ENCODE measurements around the gene SMOC2.
"Not testable (repeated sequence)": the region's sequence is repeated elsewhere in the genome, so short reads cannot be mapped to it uniquely, and the experiment has no call there.

SMOC2 gene

DNA sequence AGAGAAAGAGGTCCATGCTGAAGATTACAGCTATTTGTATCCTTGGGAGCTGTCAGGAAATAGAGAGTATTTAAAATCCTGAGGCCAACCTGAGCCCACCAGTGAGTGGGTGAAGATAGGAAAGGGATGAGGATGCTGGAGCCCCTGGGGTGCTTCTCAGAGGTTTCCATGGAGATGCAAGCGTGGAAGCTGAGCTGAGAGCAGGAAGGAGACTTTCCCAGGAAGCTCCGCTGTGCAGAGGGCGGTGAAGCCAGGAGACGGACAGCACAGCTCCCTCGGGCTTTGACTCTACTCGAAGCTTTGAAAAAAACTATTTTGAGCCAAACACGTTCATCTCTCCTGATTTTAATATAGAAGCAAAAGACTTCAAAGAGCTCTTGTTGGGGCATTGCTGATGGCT lies 222.1 kb downstream of the SMOC2 start:
- no peak for DNase-seq (ENCODE audit: low read depth)

DNA sequence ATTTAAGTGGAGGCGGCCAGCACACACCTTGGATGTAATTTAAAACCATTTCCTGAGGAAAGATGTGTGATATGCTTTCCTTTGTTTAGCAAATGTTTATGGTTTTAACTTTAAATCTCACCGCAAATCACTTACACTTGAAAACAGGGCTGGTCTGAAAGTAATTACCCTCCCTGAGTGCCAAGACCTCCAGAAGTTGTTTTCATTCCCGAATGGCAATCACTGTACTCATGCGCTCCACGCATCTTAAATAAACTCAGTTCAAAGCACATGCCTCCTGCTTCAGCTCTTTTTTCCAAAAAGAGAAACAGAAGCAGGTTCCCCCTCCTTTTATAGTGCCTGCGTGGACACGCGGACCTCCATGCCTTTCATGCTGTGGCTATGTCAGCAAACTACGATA lies 224.0 kb downstream of the SMOC2 start:
- DNase-seq (ENCODE audit: low read depth) = no peak

DNA sequence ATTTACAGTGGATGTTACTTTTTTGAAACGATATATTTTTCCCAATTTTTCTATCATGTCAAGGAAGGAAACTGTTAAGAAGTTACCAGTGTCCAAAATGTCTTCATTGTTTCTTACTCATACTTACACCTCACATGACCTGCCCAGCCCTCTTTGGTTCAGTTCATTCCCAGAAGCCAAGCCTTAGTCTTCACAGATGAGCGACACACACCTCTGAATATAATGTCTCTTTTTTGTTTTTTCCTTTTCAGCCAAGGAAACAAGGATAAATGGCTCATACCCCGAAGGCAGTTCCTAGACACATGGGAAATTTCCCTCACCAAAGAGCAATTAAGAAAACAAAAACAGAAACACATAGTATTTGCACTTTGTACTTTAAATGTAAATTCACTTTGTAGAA lies 225.2 kb downstream of the SMOC2 start:
- no peak for DNase-seq (ENCODE audit: low read depth)

DNA sequence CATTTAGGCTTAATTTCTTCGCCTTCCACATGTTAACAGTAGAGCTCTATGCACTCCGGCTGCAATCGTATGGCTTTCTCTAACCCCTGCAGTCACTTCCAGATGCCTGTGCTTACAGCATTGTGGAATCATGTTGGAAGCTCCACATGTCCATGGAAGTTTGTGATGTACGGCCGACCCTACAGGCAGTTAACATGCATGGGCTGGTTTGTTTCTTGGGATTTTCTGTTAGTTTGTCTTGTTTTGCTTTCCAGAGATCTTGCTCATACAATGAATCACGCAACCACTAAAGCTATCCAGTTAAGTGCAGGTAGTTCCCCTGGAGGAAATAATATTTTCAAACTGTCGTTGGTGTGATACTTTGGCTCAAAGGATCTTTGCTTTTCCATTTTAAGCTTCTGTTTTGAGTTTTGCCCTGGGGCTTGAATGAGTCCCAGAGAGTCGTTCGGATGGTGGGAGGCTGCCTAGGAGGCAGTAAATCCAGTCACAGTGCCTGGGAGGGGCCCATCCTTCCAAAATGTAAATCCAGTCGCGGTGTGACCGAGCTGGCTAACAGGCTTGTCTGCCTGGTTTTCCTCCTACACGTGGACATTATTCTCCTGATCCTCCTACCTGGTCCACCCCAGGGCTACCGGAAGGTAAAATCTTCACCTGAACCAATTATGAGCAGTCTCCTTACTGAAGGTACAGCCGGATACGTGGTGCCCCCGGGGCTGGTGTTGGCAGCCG lies 225.9 kb downstream of the SMOC2 start:
- no peak for DNase-seq (ENCODE audit: low read depth)

DNA sequence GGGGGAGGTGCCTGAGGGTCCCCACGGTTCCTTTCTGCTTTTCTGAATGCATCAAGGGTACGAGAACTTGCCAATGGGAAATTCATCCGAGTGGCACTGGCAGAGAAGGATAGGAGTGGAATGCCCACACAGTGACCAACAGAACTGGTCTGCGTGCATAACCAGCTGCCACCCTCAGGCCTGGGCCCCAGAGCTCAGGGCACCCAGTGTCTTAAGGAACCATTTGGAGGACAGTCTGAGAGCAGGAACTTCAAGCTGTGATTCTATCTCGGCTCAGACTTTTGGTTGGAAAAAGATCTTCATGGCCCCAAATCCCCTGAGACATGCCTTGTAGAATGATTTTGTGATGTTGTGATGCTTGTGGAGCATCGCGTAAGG lies 226.4 kb downstream of the SMOC2 start:
- DNase-seq (ENCODE audit: low read depth) = no peak

DNA sequence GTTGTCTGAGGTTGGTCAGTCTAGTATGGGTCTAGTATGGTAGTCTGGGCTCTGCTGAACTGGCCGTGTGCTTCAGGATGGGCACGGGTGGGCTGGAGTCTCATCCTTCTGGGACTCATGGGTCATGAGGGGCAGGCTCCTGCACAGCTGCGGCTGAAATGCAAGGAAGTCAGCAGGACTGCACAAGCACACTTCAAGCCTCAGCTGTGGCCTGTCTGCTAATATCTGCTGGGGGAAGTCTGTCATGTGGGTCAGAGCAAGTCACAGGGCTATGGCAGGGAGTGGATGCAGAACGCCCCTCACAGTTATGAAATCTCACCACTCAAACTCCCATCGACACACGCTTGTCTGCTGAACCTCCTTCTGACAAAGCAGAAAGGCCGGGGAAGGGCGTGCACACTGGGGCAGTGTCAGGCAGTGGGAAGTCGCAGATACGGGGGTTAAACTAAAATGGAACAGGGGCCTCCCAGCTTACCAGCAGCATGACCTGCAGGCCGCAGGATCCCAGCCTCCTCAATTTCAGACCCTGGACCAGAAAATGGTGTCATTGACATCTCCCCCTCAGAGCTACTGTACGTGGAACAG lies 229.5 kb downstream of the SMOC2 start:
- DNase-seq (ENCODE audit: low read depth) = no peak

DNA sequence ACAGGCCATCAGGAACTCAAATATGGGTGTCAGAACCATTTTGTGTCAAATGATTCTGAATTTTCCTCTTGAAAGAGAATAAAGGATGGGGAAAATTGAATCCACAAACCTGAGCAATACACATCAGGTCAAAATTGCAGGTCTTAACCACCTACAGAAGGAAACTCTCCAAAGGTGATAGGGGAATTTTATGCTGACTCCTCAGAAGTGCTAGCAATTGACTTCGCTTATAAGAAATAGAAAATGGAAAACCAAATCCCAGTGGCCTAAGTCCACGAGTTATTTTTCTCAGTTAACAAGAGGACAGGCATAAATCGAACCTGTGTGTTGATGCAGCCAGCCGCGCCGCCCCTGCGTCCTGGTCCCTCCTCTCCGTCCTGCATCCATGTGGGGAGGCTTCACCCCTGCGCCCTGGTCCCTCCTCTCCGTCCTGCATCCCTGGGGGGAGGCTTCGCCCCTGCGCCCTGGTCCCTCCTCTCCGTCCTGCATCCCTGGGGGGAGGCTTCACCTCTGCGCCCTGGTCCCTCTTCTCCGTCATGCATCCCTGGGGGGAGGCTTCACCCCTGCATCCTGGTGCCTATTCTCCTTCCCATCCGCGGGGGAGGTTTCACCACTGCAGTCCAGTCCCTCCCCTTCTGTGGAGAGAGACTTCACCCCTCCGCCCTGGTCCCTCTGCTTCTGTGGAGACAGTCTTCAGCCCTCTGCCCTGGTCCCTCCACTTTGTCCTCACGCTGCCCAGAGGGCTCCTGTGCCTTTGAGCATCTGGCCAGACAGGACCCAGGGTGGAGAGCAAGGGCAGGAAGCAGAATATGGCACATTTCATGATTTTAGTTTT lies 230.3 kb downstream of the SMOC2 start:
- no peak for DNase-seq (ENCODE audit: low read depth)

DNA sequence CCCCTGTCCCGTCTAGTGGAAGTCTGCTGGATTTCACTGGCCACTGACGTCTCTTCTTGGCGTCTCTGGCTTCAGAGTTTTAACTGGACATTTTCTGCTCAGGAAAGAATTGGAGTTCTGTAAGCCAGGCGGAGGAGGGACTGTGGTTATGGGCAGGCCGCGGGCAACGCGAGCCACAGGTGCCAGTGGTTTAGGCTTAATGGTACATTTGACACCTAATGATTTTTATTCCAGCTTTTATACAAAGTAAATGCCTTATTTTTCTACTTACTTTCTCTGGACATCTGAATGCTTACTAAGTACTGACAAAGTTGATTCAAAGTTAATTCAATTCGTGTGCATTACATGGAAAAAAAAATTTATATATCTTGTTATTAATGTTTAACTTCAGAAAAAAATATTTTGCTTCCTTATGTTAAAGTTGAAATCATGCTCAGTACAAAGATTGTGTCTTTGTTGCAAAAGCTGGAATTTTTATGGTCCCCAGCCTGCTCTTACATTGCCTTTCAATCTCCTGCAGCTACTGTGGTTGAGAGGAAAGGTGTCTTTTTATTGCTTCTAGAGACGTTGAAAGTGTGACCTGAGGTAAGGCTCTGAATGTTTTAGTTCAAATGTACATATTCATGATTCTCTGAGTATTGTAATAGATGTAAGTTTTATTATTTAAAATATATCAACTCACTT lies 231.0 kb downstream of the SMOC2 start:
- no peak for DNase-seq (ENCODE audit: low read depth)

DNA sequence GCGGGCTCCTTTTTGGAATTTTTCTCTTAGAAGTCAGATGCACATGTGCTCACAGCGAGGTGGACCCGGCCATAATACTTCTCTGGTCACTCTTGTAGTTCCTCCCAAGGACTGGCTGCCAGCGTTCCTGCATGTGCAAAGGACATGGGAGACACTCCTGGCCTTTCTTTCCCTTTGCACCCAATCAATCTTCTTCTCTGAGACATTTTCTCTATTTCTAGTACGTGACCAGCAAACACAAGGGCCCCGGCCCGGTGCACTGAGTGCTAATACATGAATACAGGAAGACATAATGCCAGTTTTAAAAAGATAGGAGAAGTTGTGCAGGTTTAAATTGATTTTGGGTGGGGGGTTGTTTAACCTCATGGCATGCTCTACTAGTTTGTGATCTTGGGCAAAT lies 233.6 kb downstream of the SMOC2 start:
- DNase-seq (ENCODE audit: low read depth) = no peak

DNA sequence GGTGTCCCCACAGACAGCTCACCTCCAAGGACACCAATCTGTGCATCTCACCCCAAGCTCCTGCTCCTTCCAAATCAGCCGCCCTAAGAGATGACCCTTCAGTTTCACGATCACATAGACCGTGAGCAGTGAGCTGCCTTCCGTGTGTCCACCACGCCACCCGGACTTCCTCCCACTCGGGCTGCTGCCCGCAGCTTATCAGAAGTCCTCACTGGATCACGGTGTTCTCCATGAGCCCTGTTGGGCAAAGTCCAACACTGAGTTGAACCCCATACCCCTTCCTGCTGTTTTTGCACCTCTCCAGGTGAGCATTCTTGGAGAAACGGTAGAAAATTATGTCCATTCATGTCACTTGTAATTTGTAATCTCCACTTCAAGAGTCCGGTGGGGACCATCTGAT lies 234.4 kb downstream of the SMOC2 start:
- no peak for DNase-seq (ENCODE audit: low read depth)

DNA sequence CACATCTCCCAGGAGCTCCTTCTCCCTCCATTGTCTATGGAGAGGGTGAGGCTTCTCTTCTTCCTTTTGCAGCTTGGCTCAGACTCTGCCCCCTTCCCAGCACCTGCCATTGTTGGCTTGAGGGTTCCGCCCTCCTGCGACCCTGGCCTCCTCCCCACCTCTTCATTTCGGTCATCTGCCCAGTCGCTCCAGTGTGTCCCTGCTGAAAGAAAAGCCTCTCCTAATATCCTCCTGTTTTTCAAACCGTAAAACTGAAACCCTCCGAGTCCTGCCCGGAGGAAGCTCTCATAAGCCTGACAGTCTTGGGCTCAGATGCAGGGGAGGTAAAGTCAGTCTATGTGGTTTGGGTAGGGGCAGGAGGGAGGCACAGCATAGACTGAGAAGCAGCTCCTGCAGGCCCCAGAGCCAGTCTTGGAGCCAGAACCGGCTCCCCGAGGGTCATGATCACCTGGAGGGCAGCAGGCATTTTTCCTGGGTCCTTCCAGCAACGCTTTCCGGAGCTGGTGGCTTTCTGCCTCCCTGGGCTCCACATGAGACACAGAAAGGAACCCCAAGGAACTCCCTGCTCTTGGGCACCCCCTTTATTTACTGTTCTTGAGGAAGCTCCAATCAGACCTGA lies 235.1 kb downstream of the SMOC2 start:
- no peak for DNase-seq (ENCODE audit: low read depth)

DNA sequence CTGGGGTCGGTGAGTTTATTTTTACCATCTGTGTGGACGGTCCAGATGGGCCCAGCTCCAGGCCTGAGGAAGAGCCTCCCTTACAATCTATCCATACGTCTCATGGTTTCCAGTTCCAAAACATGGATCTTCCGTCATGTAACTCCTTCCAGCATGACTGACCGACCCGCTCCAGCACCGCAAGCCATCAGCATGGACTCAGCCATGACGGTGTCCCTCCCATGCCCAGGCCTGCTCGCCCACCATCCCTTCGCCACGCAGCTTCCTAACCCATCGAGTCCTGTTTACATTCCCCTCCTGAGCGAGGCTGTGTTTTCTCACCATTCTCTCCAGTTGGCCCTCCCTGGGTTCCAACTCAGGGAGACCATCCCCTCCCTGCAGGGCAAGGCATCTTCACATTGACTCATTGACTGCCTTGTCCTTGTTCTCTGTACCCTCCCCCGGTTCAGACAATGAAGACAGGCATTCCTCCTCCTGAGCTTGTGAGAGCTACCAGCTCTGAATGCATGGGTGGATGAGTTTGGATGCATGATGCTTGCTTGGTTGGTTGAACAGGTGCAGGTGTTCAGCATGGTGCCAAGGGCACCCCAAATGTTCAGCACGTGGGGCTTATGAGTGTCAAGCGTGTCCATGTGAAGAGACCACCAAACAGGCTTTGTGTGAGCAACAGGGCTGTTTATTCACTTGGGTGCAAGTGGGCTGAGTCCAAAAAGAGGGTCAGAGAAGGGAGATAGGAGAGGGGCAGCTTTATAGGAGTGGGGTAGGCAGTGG lies 235.8 kb downstream of the SMOC2 start:
- DNase-seq (ENCODE audit: low read depth) = no peak

DNA sequence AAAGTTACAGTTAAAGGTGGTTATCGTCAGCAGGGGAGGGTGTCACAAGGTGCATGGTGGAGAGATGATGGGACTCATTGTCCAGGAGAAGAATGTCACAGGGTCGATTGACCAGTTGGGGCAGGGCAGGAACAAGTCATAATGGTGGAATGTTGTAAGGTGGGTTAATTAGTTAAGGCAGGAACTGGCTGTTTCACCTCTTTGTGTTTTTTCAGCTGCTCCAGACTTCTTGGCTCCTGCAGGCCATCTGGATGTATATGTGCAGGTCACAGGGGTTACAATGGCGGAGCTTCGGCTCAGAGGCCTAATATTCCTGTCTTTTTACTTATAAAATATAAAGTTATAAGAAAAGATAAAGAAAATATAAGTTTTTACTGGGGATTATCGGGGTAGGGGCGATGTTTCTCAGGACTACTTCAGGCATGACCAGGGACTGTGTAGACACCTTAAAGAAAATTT lies 236.4 kb downstream of the SMOC2 start:
- DNase-seq (ENCODE audit: low read depth) = not testable (repeated sequence)

DNA sequence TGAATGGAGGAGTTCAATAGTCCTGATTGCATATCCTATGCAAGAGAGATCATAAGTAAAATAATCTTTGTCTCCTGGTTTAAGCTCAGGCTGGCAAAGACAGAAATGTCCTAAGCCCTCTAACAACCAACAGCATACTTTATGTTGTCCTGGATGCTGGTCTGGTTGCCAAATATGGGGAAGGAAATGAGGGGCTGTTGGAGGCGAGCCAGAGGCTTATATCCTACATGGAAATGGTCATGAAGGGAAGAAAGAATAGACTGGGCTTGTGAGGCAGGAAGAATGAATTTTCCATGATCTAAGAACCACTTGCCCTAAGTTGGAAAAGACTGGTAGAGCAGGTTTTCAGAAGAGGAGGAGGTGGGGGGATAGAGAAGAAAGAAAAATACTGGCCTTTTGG lies 237.1 kb downstream of the SMOC2 start:
- no peak for DNase-seq (ENCODE audit: low read depth)

DNA sequence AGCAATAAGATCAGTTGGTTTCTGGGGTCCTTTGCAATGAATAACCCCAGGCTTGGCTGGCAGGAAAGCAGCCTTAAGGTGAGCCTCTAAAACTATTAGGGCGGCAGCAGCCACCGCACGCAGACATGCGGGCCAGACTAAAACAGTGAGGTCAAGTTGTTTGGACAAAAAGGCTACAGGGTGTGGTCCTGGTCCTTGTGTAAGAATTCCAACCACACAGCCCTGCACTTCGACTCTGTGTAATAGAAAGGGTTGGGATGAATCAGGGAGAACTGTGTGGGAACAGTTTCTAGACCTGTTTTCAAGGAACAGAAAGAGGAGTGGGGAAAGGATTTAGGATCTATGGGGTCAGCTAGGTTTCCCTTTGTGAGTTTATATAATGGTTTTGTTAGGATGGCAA lies 237.6 kb downstream of the SMOC2 start:
- DNase-seq (ENCODE audit: low read depth) = no peak

DNA sequence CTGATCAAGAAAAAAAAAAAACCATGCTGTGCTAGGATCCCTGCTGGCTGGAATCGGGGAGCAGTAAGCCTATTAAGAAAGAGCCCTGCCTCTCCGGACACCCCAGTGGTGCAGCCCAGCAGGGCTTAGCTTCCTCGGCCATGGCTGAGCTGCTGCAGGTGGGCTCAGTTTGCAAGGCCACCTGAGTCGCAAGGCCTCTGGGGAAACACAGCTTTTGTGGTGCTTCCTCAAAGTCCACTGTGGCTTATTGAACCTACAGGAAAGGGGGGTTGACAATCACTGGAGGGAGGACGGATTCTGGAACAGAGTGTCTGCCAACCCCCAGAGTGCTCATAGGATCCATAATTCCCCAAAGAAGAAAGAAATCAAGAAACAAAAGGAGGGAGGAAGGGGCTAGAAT lies 240.8 kb downstream of the SMOC2 start:
- no peak for DNase-seq (ENCODE audit: low read depth)

DNA sequence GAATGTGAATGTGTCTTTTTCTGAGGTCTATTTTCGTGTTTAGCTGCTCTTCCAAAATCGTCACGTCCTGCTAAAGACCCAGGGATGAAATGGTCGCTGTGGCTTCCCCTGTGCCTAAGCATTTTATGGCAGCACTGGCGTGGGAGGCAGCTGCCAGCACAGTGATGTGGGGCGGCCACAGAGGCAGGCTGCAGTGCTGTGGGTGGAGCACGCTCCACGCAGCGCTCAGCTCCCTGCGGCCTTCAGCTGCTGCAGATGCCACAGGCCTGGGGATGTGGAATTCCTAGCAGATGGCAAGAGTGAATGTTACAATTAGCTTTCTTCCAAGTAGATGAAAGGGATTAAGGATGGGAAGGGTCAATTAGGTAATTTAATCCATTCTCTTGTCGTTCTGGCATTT lies 242.6 kb downstream of the SMOC2 start:
- no peak for DNase-seq (ENCODE audit: low read depth)

DNA sequence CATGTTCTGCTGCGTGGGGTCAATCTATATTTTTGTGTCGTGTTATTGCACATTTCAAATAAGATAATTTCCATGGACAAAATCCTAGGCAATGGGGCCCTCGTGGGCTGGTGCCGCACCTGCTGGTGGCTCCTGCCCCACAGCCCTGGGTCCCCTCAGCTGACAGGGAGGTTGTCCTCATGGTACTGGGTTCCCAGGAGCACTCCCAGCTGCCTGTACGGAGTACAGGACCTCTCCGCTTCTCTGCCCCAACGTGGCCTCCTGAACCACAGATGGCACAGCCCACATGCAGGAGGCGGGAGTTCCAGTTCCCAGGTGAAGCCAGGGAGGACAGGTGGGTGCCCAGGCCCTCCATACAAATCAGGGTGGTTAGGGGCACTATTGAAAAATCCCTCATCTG lies 243.5 kb downstream of the SMOC2 start:
- DNase-seq (ENCODE audit: low read depth) = no peak

DNA sequence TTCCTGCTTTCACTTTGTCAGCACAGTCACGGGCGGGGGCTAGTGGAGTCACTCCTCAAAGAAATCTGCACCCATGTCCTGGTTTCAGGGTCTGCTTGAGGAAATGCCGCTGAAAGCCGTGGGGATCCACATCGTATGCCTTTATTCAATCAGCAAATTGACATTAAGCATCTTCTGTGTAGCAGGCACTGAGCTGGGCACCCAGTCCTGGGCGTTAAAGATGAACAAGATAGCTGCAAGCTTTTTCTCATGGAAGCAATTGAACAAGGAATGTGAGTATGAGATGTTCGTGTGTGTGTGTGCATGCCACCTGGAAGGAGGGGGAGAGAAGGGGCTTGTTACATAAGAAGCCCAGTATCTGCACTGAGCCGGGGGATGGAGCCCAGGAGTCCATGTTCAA lies 243.9 kb downstream of the SMOC2 start:
- no peak for DNase-seq (ENCODE audit: low read depth)

DNA sequence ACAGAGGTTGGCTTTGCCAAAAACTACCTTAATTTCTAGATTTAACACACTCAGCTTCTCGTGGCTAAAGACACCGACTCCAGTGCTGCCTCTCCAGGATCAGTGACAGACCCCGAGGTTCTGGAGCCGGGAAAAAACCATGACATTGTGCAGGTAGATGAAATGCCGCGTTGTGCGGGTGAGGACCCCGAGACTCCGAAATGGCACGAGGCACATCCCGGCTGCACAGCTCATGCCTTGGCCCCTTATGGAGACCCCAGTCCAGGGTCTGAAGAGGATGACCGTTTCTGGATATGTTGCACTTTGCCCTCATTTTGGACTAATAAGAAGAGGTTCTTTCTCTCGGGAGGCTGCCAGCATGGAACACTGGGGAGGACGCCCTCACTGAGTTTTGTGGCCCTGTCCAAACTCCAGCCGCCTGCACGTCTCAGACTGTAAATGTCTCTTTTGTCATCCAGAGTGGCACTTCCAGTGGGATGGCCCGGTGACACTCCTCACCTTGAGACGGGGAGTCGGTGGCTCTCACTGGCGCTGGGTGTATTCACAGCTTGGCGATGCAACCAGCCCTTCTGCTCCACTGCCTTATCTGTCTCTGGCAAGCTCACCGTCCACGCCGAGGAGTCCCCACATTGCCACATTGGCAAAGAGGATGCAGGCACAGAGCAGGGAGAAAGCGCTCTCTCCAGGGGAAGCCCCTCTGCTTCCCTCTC lies 245.2 kb downstream of the SMOC2 start:
- DNase-seq (ENCODE audit: low read depth) = no peak

Data from EH (cell line).